Parathyroid adenoma (tissue), 2 donors: ENCODE results near the gene TSPOAP1.
"Not testable (repeated sequence)": the region's sequence is repeated elsewhere in the genome, so short reads cannot be mapped to it uniquely, and the experiment has no call there.

Source experiments
- H2AFZ ChIP-seq: fragments of 300-600 bp; sonication (generic); one replicate; pipeline ENCODE4 v1.7.0; 2017; ENCODE audit warnings: antibody characterized with exemption, mild to moderate bottlenecking
- H3K27ac ChIP-seq: fragments of 300-600 bp; sonication (generic); one replicate; pipeline ENCODE4 v1.7.0; 2017
- H3K27me3 ChIP-seq: fragments of 300-600 bp; sonication (generic); one replicate; pipeline ENCODE4 v1.7.0; 2017; ENCODE audit warnings: low read length; ENCODE audit not compliant: control insufficient read depth, insufficient read depth
- H3K36me3 ChIP-seq: fragments of 300-600 bp; sonication (generic); one replicate; pipeline ENCODE4 v1.7.0; 2017; ENCODE audit warnings: low read length; ENCODE audit not compliant: control insufficient read depth, insufficient read depth
- H3K4me1 ChIP-seq: fragments of 300-600 bp; sonication (generic); one replicate; pipeline ENCODE4 v1.7.0; 2017; ENCODE audit warnings: control low read depth
- H3K4me2 ChIP-seq: fragments of 300-600 bp; sonication (generic); one replicate; pipeline ENCODE4 v1.7.0; 2017; ENCODE audit warnings: low read length
- H3K4me3 ChIP-seq: fragments of 300-600 bp; sonication (generic); one replicate; pipeline ENCODE4 v1.7.0; 2017; ENCODE audit warnings: low read depth, low read length
- H3K79me2 ChIP-seq: fragments of 300-600 bp; sonication (generic); one replicate; pipeline ENCODE4 v1.7.0; 2017; ENCODE audit warnings: control low read depth
- H3K9ac ChIP-seq: fragments of 300-600 bp; sonication (generic); one replicate; pipeline ENCODE4 v1.7.0; 2017; ENCODE audit warnings: mild to moderate bottlenecking
- H3K9me3 ChIP-seq: fragments of 300-600 bp; sonication (generic); one replicate; pipeline ENCODE4 v1.7.0; 2017; ENCODE audit warnings: low read length; ENCODE audit not compliant: control insufficient read depth
- CTCF ChIP-seq: fragments of 300-600 bp; sonication (generic); IDR thresholded peaks from one replicate; pipeline ENCODE4 v1.7.0; 2017; ENCODE audit warnings: antibody characterized with exemption, mild to moderate bottlenecking
- donor health status: primary hyperparathyroidism.

The TSPOAP1 gene

GRCh38 chr17:58344047-58344790, 15.6 kb upstream of the TSPOAP1 start:
- no peak for TF ChIP-seq CTCF
- Histone ChIP-seq H3K27me3 (no peaks in the 10 kb centered on the region), H3K27ac (no peak overlapping the region), H3K4me1 (peaks cover 2% of the 10 kb centered on the region), H3K36me3 (no peaks in the 10 kb centered on the region), H3K79me2 (no peaks in the 10 kb centered on the region), H3K9me3 (no peaks in the 10 kb centered on the region), H3K4me2 (no peak overlapping the region), H2AFZ (no peak overlapping the region), H3K4me3 (no peak overlapping the region), H3K9ac (no peak overlapping the region)

GRCh38 chr17:58343131-58343530, 14.5 kb upstream of the TSPOAP1 start:
- Histone ChIP-seq H3K4me2 (no peak overlapping the region), H3K4me3 (no peak overlapping the region), H3K27me3 (no peaks in the 10 kb centered on the region), H3K79me2 (no peaks in the 10 kb centered on the region), H3K9me3 (no peaks in the 10 kb centered on the region), H3K9ac (no peak overlapping the region), H3K36me3 (no peaks in the 10 kb centered on the region), H2AFZ (no peak overlapping the region), H3K4me1 (no peaks in the 10 kb centered on the region), H3K27ac (no peak overlapping the region)
- no peak for TF ChIP-seq CTCF

GRCh38 chr17:58341861-58342475, 13.4 kb upstream of the TSPOAP1 start:
- Histone ChIP-seq H3K27ac (no peak overlapping the region), H3K4me1 (no peaks in the 10 kb centered on the region), H2AFZ (no peak overlapping the region), H3K36me3 (no peaks in the 10 kb centered on the region), H3K4me2 (no peak overlapping the region), H3K79me2 (no peaks in the 10 kb centered on the region), H3K4me3 (no peak overlapping the region), H3K9me3 (no peaks in the 10 kb centered on the region), H3K9ac (no peak overlapping the region), H3K27me3 (no peaks in the 10 kb centered on the region)
- no peak for TF ChIP-seq CTCF

GRCh38 chr17:58341136-58341860, 12.7 kb upstream of the TSPOAP1 start:
- not testable (repeated sequence) for H3K79me2 ChIP-seq, H3K9me3 ChIP-seq, H3K9ac ChIP-seq, H3K36me3 ChIP-seq, H3K4me3 ChIP-seq, H3K27ac ChIP-seq, H3K27me3 ChIP-seq, H3K4me2 ChIP-seq, H2AFZ ChIP-seq, H3K4me1 ChIP-seq

- no peak for TF ChIP-seq CTCF
- Histone ChIP-seq H3K4me2 (no peak overlapping the region), H3K4me1 (no peaks in the 10 kb centered on the region), H2AFZ (no peak overlapping the region), H3K27me3 (no peaks in the 10 kb centered on the region), H3K79me2 (no peaks in the 10 kb centered on the region), H3K9ac (no peak overlapping the region), H3K27ac (no peak overlapping the region), H3K36me3 (no peaks in the 10 kb centered on the region), H3K4me3 (no peak overlapping the region), H3K9me3 (no peaks in the 10 kb centered on the region)
These were observed 11.8 kb upstream of the TSPOAP1 start for GRCh38 chr17:58340405-58340876.
